Neutrophil (primary cell): ENCODE data around the gene HOXA4.

Experiments used
- H3K27ac ChIP-seq: fragments of 200-600 bp; sonication (generic); 2 replicates; pipeline ENCODE4 v1.5.1; 2016; ENCODE audit warnings: mild to moderate bottlenecking, moderate library complexity
- H3K27me3 ChIP-seq: fragments of 200-600 bp; sonication (generic); 2 replicates; pipeline ENCODE4 v1.6.0; 2016; ENCODE audit warnings: mild to moderate bottlenecking
- H3K36me3 ChIP-seq: fragments of 200-600 bp; sonication (generic); 2 replicates; pipeline ENCODE4 v1.5.1; 2017
- H3K4me1 ChIP-seq, 2 experiments: fragments of 200-600 bp in 1 of 2; sonication (generic) in 1 of 2; 1 replicate in 1 of 2; 2 replicates in 1 of 2; pipeline versions ENCODE4 v1.5.1 to v1.6.1; 2013 to 2016; ENCODE audit warnings: low read depth in 1 of 2, low read length in 1 of 2, mild to moderate bottlenecking in 1 of 2, moderate library complexity in 1 of 2; ENCODE audit not compliant: control insufficient read depth in 1 of 2, insufficient read depth in 1 of 2
- H3K4me3 ChIP-seq, 2 experiments: fragments of 200-600 bp in 1 of 2; sonication (generic) in 1 of 2; 1 replicate in 1 of 2; 2 replicates in 1 of 2; pipeline ENCODE4 v1.5.1; 2013 to 2016; ENCODE audit warnings: low read depth in 1 of 2, low read length in 1 of 2, mild to moderate bottlenecking in 1 of 2, moderate library complexity in 1 of 2
- H3K9me3 ChIP-seq: fragments of 200-600 bp; sonication (generic); 2 replicates; pipeline ENCODE4 v1.5.1; 2016
- TF ChIP-seq, protein P1 (sequence below): fragments of 200-600 bp; sonication (generic); IDR thresholded peaks from 2 replicates; pipeline ENCODE4 v1.5.1; 2016; ENCODE audit warnings: antibody characterized with exemption

HOXA4 gene

GRCh38 chr7:27133409-27134231 lies 3.1 kb upstream of the HOXA4 start:
- no peak overlapping the region for H3K27ac ChIP-seq

GRCh38 chr7:27132978-27133377 lies 2.4 kb upstream of the HOXA4 start:
- Histone ChIP-seq H3K27ac (no peak overlapping the region), H3K9me3 (no peaks in the 10 kb centered on the region), H3K36me3 (no peaks in the 10 kb centered on the region), H3K4me3 (no peak overlapping the region), H3K4me1 (peaks cover 25 to 31% of the 10 kb centered on the region in 2 experiments), H3K27me3 (peaks cover 63% of the 10 kb centered on the region)
- TF ChIP-seq, protein P1, sequence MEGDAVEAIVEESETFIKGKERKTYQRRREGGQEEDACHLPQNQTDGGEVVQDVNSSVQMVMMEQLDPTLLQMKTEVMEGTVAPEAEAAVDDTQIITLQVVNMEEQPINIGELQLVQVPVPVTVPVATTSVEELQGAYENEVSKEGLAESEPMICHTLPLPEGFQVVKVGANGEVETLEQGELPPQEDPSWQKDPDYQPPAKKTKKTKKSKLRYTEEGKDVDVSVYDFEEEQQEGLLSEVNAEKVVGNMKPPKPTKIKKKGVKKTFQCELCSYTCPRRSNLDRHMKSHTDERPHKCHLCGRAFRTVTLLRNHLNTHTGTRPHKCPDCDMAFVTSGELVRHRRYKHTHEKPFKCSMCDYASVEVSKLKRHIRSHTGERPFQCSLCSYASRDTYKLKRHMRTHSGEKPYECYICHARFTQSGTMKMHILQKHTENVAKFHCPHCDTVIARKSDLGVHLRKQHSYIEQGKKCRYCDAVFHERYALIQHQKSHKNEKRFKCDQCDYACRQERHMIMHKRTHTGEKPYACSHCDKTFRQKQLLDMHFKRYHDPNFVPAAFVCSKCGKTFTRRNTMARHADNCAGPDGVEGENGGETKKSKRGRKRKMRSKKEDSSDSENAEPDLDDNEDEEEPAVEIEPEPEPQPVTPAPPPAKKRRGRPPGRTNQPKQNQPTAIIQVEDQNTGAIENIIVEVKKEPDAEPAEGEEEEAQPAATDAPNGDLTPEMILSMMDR: no peak

More at GRCh38 chr7:27133409-27134231, 3.1 kb upstream of the HOXA4 start:
- H3K36me3 ChIP-seq: no peaks in the 10 kb centered on the region
- no peaks in the 10 kb centered on the region for H3K9me3 ChIP-seq
- H3K27me3 ChIP-seq: peaks cover 64% of the 10 kb centered on the region
- no peak overlapping the region for H3K4me3 ChIP-seq
- TF ChIP-seq, protein P1: no peak
- H3K4me1 ChIP-seq: peaks cover 25 to 31% of the 10 kb centered on the region in 2 experiments

- Histone ChIP-seq H3K36me3 (no peaks in the 10 kb centered on the region), H3K4me1 (peaks cover 25 to 31% of the 10 kb centered on the region in 2 experiments), H3K27me3 (peaks cover 63% of the 10 kb centered on the region), H3K9me3 (no peaks in the 10 kb centered on the region), H3K27ac (no peak overlapping the region), H3K4me3 (no peak overlapping the region)
- TF ChIP-seq, protein P1: no peak
Measured at GRCh38 chr7:27132214-27132613, 1.7 kb upstream of the HOXA4 start.

DNA sequence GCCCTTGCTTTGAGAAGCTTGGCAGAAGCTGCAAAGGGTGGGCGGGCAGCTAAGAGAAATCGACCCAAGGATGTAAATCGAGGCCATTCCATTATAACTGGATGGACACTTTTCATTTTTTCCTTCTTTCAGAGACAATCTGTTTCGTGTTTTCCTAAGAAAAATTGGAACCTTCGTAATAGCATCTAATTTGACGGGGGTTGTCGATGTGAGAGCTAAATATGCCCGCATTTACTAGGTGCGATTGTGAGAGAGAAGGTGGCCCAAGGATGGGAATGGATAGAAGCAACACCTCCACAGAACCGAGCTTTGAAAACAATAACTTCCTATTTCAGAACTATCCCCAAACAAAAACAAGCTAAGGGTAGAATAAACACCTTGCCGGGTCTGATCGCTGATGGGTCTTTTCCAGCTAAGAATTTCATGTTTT lies 848 bp upstream of the HOXA4 start:
- Histone ChIP-seq H3K4me3 (peak overlapping the region; percentile 66 to 81), H3K4me1 (peaks cover 25 to 31% of the 10 kb centered on the region in 2 experiments), H3K27ac (peak overlapping the region; percentile 77), H3K36me3 (no peaks in the 10 kb centered on the region), H3K9me3 (no peaks in the 10 kb centered on the region), H3K27me3 (peaks cover 63% of the 10 kb centered on the region)
- TF ChIP-seq, protein P1: no peak

- Histone ChIP-seq H3K36me3 (no peaks in the 10 kb centered on the region), H3K4me3 (peak overlapping the region; percentile 66 to 81), H3K27ac (peak overlapping the region; percentile 77), H3K4me1 (peaks cover 17 to 20% of the 10 kb centered on the region in 2 experiments), H3K27me3 (peaks cover 62% of the 10 kb centered on the region), H3K9me3 (no peaks in the 10 kb centered on the region)
- TF ChIP-seq, protein P1: no peak
Measured at GRCh38 chr7:27129729-27130539, 623 bp downstream of the HOXA4 start.
